ENCODE results near the gene HOXC4. TPM values are rescaled to one million over a fixed set of nuclear protein-coding genes. Genes with fewer than 3 reads are reported as not detected.

Gene HOXC4
- total RNA-seq, 1 donor from 2014 or later, result not detected

DNA sequence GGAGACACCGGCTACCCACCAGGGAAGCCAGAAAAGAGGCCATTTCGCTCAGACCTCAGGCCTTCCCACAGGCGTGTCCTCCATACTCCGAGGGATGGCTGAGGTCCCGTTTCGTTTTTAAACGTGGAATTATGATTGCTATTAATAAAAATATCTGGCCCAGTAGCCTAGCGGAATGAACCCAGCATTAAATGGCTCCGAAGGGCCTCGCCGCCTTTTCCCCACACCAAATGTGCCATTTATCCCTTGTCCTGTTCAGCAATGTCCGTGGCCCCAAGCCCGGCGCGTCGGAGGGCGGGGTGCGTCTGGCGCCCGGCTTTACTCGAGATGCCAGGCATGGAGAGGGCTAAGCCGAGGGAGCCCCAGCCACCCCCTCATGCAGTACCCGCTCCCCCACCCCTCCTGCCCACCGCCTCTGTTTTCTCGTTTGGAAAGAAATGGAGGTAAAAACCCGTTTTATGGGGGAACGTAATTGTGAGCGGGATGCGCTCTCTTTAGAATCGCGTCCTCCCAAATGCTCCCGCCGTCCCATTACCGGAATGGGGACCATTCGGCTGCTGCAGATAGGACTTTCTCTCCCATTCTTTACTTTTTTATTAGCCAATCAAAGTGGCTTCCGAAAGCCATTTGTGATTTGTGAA is 39.1 kb upstream of the HOXC4 start:
- ATAC-seq (ENCODE audit: poor library complexity) (no peak), DNase-seq (no peak)
- intact Hi-C loops (cut with DNase I), result no loop called here

DNA sequence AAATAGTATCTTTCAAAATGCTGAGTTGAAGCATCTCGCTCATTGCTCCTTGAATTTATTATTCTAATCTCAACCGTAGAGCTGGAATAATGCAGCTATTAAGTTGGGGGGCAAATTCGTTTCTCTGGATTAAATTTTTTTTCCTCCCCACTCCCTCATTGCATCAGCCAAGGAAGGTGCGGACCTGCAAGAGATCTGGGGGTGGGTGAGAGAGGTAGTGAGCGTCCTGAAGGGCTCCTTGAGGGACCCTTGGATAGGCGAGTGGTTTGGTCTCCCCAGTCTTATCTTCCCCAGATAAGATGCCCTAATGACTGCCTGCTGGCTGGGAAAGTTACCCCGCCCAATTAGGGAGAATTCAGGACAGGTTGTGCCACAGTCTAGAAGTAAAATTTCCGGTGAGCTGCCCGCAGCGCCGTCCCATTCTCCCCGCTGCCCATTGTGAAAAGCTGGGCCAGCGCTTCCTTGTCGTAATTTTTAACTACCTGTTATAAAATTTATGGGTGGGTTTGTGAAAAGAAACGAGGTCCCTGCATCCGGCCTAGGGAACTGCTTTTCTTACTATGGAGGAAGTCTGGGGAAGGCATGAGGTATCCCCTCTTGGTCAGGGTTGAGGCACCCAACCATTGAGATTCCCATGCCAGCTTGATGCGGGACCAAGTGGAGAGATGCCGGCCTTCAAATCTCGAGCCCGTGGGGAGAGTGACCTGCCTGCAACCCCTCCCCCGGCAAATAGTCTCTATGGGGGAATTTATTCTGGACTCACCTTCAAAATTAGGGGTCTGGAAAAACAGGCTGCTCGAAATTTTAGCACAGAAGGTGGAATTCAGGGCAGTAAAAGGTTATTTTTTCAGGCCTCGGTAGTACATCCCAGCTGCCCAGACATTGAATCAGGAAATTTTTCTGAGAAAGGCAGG is 38.4 kb upstream of the HOXC4 start:
- intact Hi-C loops (cut with DNase I), result no loop called here
- DNase-seq (no peak), ATAC-seq (ENCODE audit: poor library complexity) (no peak)

DNA sequence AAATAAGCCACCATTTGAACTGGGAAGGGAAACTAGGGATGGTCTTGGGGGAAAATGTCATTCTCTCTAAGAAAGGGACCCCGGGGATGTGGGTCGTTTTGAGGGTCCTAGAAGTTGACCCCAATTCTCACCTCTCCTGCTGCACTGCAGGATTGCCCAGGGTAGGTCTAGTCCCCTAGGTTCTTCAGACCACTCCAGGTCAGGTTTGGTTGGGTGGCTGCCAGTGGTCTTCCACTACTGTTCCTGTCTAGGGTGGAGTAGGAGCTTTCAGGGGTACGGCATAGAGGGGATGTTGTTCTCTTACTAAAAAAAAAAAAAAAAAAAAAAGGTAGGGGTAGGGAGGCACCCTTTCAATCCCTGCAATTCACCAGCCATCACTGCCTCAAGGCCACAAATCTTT is 37.6 kb upstream of the HOXC4 start:
- ATAC-seq (ENCODE audit: poor library complexity) (no peak), DNase-seq (no peak)
- intact Hi-C loops (cut with DNase I), result no loop called here

DNA sequence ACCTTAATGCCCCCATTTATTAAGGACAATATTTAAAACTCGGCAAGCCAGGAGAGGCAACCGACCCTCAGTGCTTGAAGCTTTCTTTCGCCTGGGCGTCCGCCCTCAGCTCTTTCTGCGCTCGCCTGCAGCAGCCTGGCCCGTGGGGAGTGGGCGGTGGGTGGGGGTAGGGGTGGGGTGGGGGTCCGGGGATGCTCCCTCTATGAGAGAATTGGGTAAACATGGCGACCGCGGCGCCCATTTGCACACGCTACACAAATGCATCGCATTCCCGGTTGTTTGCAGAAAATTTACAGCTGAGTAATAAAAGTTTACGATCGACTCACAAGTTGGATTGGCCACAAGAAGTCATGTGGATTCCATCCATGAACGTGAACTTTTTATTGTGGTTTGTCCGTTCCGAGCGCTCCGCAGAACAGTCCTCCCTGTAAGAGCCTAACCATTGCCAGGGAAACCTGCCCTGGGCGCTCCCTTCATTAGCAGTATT is 37.1 kb upstream of the HOXC4 start:
- no peak for DNase-seq
- ATAC-seq (ENCODE audit: poor library complexity), result no peak
- intact Hi-C loops (cut with DNase I), result no loop called here

DNA sequence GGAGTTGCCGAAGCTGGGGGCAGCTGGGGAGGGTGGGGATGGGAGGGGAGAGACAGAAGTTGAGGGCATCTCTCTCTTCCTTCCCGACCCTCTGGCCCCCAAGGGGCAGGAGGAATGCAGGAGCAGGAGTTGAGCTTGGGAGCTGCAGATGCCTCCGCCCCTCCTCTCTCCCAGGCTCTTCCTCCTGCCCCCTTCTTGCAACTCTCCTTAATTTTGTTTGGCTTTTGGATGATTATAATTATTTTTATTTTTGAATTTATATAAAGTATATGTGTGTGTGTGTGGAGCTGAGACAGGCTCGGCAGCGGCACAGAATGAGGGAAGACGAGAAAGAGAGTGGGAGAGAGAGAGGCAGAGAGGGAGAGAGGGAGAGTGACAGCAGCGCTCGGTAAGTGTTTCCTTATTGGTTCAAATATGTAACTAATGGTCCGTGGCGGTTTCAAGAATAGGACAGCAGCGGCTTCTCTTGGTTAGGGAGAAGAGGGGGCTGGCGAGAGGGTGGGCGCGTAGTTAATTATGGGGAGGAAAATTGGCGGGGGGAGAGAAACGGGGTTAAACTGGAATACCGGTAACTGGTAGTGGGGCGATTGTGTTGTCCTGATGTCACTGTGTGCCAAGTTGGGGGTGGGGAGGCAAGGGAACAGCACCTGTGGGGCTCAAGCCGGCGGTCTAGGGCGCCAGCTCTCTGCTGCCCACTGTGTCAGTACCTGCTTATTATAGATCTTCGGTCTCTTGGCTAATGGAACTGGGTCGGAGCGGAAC is 36.4 kb upstream of the HOXC4 start:
- DNase-seq, result no peak
- ATAC-seq (ENCODE audit: poor library complexity), result peak; percentile 68
- intact Hi-C loops (cut with DNase I), result no loop called here

DNA sequence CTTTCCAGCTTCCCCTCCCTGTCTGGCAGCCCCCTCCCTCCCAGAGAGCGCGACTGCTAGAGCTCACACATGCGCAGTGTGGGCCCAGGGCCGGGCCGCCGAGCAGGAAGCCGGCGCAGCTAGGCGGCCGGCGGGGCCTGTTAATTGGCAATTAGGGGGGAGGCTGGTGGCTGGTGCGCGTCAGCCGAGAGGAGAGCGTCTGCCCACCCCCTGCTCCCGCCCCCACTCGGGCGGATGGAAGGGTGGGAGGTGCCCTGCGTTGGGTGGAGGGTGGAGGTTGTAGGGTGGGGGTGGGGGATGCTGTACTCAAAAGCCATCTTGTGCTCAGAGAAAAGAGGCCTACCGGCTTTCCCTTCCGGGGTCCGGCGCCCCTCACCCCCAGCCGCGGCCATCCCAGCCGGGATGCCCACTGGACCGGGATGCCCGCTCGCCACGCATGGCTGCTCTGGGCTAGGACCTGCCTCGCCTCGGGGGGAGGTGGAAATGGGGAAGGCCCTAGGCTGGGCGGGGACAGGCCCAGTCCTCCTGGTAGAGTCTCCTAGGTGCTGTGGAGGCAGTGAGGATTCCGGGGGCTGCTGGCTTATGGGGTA is 35.7 kb upstream of the HOXC4 start:
- peak; percentile 90 for ATAC-seq (ENCODE audit: poor library complexity)
- DNase-seq, result peak; percentile 79
- intact Hi-C loops (cut with DNase I), result no loop called here

DNA sequence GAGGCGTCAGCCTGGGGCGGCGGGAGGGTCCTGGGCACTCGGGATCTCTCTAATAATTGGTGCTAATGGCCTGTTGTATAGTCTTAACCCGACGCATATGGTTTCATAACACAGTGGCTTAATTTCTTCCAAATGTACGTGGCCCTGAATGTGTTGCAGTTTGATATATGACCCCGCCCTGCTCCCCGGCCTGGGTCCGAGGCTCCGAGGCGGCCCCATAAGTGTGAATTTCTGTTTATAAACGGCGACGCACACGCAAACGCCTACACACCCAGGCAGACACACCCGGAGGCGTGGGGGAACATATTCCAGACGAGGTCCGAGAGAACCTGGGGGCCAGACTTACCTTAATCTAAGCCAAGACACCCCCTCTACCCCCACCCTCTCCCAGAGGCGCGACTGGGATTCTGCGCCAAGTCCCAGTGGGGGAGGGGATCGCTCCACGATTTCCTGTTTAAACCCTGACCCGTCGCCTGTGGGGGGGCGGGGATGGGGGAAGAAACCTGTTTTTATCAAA is 35.1 kb upstream of the HOXC4 start:
- DNase-seq (no peak), ATAC-seq (ENCODE audit: poor library complexity) (no peak)

DNA sequence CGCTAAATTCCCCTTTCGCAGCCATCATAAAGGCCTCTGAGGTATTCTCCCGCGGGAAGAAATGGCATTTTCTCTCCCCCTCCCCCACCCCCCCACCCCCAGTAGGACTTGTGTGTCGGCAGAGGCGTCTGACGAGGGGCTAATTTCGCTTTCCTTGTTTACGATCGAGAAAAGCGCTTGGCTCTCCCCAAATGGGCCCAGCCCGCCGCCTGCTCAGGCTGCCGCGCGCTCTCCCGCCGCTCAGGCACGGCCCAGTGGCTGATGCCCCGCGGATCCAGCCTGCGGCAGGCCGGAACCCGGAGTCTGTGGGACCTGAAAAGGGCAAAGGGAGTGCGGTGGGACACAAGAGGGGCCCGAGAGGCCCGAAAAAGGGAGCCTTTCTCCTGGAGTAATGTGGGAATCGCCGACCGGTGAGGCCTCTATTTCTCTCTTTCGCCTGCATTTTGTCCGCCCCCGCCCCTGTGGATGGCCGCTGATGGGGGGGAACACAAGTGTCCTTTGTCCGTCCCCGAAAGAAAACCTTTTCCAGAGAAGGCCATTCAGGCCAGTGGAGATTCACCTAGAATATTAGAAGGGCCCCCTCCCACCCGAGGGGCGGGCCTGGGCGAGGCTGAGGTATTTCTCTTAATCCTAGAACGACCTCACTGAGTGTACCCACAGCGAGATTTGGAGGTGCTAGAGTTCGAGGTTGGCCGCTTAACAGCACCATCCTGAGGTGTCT is 34.4 kb upstream of the HOXC4 start:
- DNase-seq (no peak), ATAC-seq (ENCODE audit: poor library complexity) (no peak)
- intact Hi-C loops (cut with DNase I), result no loop called here

More for the DNA sequence above, 35.1 kb upstream of the HOXC4 start:
- intact Hi-C loops (cut with DNase I), result no loop called here

DNA sequence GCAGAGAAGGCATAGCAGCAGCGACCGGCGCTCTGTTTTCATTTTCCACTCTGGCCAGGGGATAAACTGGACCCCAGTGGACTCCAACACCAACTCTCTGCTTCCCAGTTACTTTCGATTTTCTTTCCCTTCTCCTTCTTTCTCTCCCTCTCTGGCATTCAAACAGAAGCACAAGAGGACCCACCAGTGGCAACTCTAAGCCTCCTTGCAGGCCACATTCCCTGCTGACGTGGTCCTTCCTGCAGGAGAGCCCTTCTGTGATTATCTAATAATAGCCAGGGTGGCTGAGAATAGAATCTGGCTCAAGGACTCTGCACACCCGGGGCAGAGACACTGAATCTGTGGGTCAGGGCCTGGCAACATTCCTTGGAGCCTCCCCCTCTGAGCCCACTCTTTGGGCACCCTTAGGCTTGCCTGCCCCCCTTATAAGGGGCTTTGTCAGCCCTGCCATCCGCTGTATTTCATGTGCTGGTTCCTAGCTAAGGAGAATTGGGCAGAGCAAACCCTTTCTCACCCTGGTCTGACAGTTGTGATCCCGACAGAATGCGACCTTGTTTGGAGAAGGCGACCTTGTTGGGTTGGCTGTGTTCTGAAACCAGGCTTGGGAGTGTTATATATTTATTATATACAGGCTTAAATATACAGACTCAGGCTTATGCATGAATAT is 33.6 kb upstream of the HOXC4 start:
- intact Hi-C loops (cut with DNase I), result no loop called here
- no peak for DNase-seq
- peak; percentile 83 for ATAC-seq (ENCODE audit: poor library complexity)

DNA sequence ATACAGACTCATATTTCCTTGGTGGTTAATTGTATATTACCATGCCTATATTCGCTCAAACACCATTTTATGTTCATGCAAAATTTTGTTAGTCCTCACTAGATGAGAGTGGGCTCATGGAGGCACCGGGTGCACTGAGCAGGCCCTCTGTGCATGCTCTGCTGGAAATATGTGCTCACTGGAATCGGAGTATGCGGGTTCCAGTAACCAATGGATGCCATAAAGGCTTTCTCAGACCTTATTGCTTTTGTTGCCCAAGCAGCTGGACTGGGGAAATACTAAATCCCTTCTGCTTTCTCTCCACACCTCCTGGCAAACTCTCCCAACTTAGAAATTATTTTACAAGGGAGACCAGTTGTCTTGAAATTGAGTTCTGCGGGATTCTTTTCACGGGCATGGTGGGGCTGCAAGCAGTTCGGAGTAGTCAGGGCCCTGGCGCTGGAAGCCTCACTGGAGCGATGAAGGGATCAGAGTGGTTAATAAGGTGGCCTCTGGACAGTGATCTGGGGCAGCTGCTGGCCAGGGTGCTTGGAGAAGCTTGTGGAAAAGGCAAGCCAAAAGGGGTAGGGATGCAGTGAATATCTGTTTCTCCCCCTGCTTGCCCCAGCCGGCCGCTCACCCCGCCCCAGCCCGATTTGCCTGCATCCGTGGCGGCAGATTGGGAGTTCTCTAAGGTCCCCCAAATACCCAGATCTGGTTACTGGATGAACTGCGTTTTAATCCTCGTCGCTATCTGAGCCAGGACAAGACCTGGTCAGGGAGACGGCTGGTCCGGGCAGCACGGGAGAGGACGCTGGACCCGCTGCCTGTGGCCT is 32.8 kb upstream of the HOXC4 start:
- ATAC-seq (ENCODE audit: poor library complexity) (no peak), DNase-seq (no peak)
- intact Hi-C loops (cut with DNase I), result no loop called here

DNA sequence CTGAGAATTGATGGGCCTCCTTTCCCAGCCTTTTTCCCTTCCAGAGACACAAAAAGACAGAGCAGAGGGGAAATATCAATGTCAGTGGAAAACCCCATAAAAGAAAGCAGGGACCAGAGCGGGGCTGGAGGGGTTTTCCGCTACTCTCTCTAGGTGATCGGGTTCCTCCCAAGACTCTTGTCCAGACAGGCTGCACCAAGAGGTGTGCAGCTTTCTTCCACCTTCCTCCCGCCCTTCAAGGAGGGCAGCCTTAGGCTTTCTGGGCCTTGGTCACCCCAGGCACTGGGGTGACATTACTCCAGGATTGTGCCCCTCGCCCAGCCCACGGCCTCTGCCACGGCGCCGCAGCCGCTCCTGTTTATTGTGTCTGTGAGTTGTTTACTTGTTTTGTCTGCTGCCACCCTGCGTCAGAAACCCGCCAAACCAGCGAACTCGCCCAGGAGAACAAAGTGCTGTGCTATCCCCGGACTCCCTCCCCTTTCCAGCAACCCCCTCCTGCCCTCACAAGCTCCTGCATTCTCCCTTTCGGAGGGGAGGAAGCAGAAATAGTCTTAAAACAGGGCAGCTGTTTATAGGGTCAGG is 32.1 kb upstream of the HOXC4 start:
- intact Hi-C loops (cut with DNase I), result no loop called here
- DNase-seq (no peak), ATAC-seq (ENCODE audit: poor library complexity) (no peak)

DNA sequence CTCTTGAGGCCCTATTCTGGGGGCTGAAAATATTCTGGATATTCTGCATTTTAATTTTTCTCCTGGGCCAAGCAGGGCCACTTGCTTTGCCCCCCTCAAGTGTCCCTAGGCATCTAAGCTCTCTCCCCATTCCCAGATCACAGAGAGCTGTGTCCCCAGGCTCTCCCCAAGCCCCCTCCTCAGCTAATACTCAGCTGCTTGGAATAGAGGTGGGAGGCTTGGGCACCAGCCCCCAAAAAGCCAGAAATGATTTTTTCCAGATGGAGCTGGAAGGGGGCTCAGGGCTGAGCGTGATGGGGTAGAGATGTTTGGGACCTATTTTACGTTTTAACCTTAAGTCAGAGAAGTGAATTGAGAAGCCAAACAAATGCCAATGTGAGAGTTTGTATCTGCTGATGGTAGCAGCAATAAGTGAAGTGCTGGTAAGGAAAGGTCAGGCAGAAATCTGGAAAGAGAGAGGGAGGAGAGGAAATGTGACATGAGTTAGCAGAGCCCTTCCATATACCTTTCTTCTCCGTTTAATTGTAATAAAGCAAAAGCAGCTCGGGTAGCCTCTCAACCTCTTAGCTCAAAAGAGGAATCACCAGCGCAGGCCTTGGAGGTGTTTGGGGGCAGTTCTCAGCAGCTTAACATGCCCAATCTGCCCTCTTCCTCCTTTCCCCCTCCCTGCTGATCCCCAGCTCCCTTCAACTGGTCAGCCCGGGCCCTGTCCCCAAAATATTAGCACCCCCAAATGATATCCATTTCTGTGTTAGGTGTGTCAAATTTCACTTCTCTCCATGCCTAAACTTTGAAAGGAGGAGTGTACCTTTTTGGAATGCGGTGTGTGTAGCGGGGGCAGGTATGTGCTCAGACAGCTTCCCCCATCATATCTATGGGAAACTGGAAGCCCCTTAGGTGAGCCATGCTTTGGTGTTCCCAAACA is 30.4 kb upstream of the HOXC4 start:
- ATAC-seq (ENCODE audit: poor library complexity) (no peak), DNase-seq (no peak)
- intact Hi-C loops (cut with DNase I), result no loop called here

DNA sequence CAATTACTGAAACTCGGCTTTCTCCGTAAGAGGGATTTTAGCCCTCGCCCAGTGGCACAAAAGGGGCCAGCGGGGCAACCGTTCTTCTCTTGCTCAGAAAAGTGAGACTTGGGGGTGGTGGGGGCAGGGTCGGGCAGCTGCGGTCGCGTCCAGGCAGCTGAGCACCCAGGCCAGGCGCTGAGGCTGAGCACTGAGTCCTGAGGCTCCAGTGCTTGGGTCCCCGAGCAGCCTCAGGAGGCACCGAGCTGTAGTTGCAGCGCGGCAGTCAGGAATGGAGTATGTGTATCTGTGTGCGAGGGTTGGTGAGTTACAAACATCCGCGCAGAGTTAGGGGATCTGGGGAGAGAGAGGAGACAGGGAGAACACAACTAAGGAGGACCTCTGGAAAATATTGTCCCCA is 29.5 kb upstream of the HOXC4 start:
- DNase-seq (no peak), ATAC-seq (ENCODE audit: poor library complexity) (no peak)
- intact Hi-C loops (cut with DNase I), result no loop called here

DNA sequence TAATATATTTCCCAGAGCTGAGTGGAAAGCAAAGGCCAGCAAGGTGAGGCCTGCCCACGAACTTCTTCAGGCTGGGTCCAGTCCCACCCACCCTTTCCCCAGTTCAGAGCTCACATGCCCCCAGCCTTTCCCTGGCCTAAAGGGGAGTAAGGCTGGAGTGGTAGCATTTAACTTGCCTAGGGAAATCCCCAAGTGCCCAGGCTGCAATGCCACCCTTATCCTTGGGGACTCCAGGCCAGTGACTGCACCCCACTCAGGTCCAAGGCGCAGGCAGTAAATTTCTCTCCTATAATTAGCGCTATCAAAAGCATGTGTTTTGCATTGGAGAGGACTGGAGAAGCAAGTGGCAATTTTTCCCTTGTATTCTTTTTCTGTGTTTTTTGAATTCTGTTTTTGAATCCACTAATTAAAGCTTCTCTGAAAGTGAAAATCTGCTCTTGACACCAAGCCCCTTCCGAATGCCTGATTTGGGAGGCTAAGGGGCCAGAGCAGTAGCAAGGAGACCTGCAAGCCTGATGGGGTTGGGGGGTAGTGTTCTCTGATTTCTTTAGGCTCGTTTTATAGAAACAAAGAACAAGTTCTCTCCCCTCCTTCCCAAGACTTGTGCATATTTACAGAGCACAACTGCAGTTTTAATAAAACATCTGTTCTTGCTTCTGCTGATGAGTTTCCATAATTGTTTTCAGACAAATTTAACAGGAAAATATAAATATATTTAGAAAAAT is 28.9 kb upstream of the HOXC4 start:
- intact Hi-C loops (cut with DNase I), result no loop called here
- DNase-seq (no peak), ATAC-seq (ENCODE audit: poor library complexity) (no peak)

Measured in Right ventricle myocardium superior (tissue), 1 donor.